Rectal smooth muscle tissue (tissue), 1 donor: Measurements from ENCODE around the gene DYNC2H1.

ENCODE experiments used
- H3K27ac ChIP-seq: one replicate; pipeline ENCODE4 v1.7.0; 2013; ENCODE audit warnings: low read depth, low read length, inconsistent platforms
- H3K27me3 ChIP-seq: one replicate; pipeline ENCODE4 v1.7.0; 2013; ENCODE audit warnings: low read length; ENCODE audit not compliant: control insufficient read depth, insufficient read depth
- H3K36me3 ChIP-seq: one replicate; pipeline ENCODE4 v1.7.0; 2013; ENCODE audit warnings: low read length; ENCODE audit not compliant: control insufficient read depth, insufficient read depth
- H3K4me1 ChIP-seq: one replicate; pipeline ENCODE4 v1.7.0; 2013; ENCODE audit warnings: low read length; ENCODE audit not compliant: control insufficient read depth, insufficient read depth
- H3K4me3 ChIP-seq: one replicate; pipeline ENCODE4 v1.7.0; 2013; ENCODE audit warnings: low read length
- H3K9ac ChIP-seq: one replicate; pipeline ENCODE4 v1.7.0; 2013; ENCODE audit warnings: low read length

DYNC2H1 gene

DNA sequence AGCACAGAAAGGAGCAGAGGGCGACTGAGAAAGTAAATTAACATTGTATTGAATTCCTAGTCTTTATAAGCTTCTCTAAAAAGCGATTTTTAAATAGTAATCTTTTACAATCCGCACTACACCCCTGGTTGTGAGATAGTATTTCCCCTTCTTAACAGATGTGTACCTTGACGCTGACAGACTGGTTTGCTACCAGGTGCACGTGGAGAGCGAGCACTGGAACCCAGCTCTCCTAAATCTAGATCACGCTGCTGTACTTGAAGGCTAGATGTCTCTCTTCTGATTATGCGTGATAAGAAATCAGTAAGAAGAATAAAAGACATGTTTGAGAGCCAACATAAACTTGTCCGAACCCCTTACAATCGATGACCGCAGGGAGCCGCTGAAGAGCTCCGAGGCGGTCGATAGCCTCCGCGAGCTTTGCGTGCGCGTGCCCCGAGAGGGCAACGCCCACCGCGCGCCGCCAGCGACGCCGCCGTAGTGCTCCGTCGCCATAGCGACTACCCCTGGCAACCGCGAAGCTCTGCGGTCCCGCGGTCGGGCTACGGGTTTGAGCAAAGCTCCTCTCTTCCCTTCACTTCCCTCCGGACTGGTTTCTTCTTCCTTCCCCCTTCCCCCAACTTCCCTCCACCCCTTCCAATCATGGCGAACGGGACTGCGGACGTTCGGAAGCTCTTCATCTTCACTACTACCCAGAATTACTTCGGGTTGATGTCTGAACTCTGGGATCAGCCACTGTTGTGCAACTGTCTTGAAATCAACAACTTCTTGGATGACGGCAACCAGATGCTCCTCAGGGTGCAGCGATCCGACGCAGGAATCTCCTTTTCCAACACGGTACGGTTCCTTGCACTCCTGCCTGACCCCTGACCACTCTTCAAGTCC, at the start of gene DYNC2H1:
TSS of gene DYNC2H1 (plus strand) at position 494 of the 885 bp plus-strand sequence. CDS start at position 643, 149 bp downstream.
- H3K27me3 ChIP-seq: no peaks in the 10 kb centered on the region
- peak within 1 kb of the TSS; percentile 73 for H3K4me3 ChIP-seq
- H3K9ac ChIP-seq: peak within 1 kb of the TSS; percentile 22
- peak within 1 kb of the TSS; percentile 71 for H3K27ac ChIP-seq
- H3K4me1 ChIP-seq: no peaks in the 10 kb centered on the region
- no peaks in the 10 kb centered on the region for H3K36me3 ChIP-seq

DNA sequence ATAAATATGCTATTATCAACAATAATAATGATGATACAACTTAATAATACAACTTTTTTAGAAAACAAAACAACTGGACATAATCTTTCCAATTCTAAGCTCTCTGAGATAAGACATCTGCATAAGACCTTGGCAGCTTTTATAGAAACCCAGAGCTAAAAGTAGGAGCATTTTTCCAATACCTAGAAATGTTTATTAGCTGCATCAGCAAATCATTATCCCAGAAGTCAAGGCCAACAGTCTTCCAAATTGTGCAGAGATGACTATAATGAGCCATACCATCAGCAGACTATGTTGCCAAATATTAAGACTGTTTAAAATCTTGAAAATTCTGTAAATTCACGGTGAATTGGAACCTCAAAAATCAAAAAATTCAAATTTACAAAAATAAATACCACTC, 47.6 kb upstream of the DYNC2H1 start:
- Histone ChIP-seq H3K4me1 (no peaks in the 10 kb centered on the region), H3K27ac (no peak overlapping the region), H3K36me3 (no peaks in the 10 kb centered on the region), H3K9ac (no peak overlapping the region), H3K4me3 (no peak overlapping the region), H3K27me3 (no peaks in the 10 kb centered on the region)

DNA sequence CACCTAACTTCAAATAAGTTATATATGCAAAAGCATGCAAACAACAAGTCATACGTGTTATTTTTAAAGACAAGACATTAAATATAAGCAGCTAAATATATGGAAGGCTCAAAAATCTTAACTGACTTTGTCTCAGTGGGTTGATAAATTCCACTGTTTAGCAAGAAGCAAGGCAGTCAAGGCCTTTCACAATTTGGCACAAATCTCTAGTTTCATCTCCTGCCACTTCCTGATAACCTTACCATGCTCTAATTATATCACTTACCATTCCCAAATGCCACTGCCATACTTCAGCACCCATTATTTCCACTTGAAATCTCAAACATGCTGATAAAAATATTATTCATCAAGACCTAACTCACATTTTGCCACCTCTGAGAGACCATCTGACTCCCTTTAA, 42.1 kb upstream of the DYNC2H1 start:
- no peak overlapping the region for H3K4me3 ChIP-seq
- no peaks in the 10 kb centered on the region for H3K27me3 ChIP-seq
- H3K36me3 ChIP-seq: no peaks in the 10 kb centered on the region
- H3K4me1 ChIP-seq: no peaks in the 10 kb centered on the region
- no peak overlapping the region for H3K27ac ChIP-seq
- H3K9ac ChIP-seq: no peak overlapping the region

- Histone ChIP-seq H3K4me1 (no peaks in the 10 kb centered on the region), H3K4me3 (no peak overlapping the region), H3K27me3 (no peaks in the 10 kb centered on the region), H3K9ac (no peak overlapping the region), H3K27ac (no peak overlapping the region), H3K36me3 (no peaks in the 10 kb centered on the region)
These were observed 39.9 kb upstream of the DYNC2H1 start for GRCh38 chr11:103069367-103069766.

DNA sequence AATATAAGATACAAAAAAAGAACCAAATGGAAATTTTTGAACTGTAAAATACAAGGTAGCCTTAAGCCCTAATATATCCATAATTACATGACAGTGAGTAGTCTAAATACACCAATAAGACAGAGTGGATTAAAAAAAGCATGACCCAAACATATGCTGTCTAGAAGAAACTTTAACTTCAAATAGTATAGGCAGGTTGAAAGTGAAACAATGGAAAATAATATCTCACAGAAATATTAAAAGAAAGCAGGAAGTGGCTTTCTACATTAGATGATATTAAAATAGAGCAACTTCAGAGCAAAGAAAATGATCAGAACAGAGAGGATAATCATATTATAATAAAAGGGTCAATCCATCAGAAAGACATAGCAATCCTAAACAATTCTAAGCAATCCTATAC, 39.1 kb upstream of the DYNC2H1 start:
- no peaks in the 10 kb centered on the region for H3K4me1 ChIP-seq
- no peak overlapping the region for H3K27ac ChIP-seq
- no peaks in the 10 kb centered on the region for H3K36me3 ChIP-seq
- H3K4me3 ChIP-seq: no peak overlapping the region
- no peak overlapping the region for H3K9ac ChIP-seq
- H3K27me3 ChIP-seq: no peaks in the 10 kb centered on the region

- no peak overlapping the region for H3K9ac ChIP-seq
- H3K27me3 ChIP-seq: no peaks in the 10 kb centered on the region
- H3K27ac ChIP-seq: no peak overlapping the region
- no peaks in the 10 kb centered on the region for H3K4me1 ChIP-seq
- H3K4me3 ChIP-seq: no peak overlapping the region
- no peaks in the 10 kb centered on the region for H3K36me3 ChIP-seq
These were observed 38.2 kb upstream of the DYNC2H1 start for GRCh38 chr11:103071008-103071407.

GRCh38 chr11:103076361-103076760, 32.9 kb upstream of the DYNC2H1 start:
- Histone ChIP-seq H3K27me3 (no peaks in the 10 kb centered on the region), H3K36me3 (peaks cover 5% of the 10 kb centered on the region), H3K4me3 (no peak overlapping the region), H3K4me1 (no peaks in the 10 kb centered on the region), H3K9ac (no peak overlapping the region), H3K27ac (no peak overlapping the region)

- H3K9ac ChIP-seq: no peak overlapping the region
- no peaks in the 10 kb centered on the region for H3K27me3 ChIP-seq
- H3K27ac ChIP-seq: no peak overlapping the region
- peaks cover 5% of the 10 kb centered on the region for H3K36me3 ChIP-seq
- H3K4me1 ChIP-seq: no peaks in the 10 kb centered on the region
- H3K4me3 ChIP-seq: no peak overlapping the region
These were observed 31.7 kb upstream of the DYNC2H1 start for GRCh38 chr11:103077554-103077953.

- H3K27me3 ChIP-seq: no peaks in the 10 kb centered on the region
- H3K27ac ChIP-seq: no peak overlapping the region
- H3K4me1 ChIP-seq: no peaks in the 10 kb centered on the region
These were observed 30.5 kb upstream of the DYNC2H1 start for GRCh38 chr11:103078710-103079109.

GRCh38 chr11:103079833-103080232, 29.4 kb upstream of the DYNC2H1 start:
- Histone ChIP-seq H3K36me3 (peaks cover 8% of the 10 kb centered on the region), H3K4me1 (no peaks in the 10 kb centered on the region), H3K9ac (no peak overlapping the region), H3K27me3 (no peaks in the 10 kb centered on the region), H3K27ac (no peak overlapping the region), H3K4me3 (no peak overlapping the region)

More at GRCh38 chr11:103078710-103079109, 30.5 kb upstream of the DYNC2H1 start:
- Histone ChIP-seq H3K36me3 (peaks cover 5% of the 10 kb centered on the region), H3K4me3 (no peak overlapping the region), H3K9ac (no peak overlapping the region)

DNA sequence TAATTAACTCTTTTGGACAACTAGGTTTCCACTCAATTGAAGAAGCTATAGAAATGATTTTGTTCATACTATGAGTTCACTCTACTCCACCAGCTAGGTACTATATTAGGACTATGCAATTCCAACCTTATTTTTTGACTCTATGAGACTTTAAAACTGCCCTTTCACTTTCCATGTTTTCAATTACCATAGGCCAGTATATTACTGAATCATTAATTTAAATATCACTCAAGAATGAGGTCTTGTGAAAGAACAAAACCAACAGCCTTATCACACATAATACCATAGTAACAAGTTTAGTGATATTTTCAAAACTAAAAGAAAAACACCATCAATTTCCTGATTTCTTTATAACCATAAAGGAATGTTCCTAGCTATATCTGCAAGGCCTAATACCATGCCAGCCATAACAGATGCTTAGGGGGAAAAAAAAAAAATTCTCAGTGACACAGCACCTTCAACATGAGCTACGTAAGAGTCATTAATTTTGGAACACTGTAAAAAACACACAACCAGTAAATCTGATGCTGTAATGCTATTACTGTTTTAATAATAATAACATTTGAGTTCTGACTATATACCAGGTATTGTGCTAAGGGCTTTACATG, 23.4 kb upstream of the DYNC2H1 start:
- Histone ChIP-seq H3K27me3 (no peaks in the 10 kb centered on the region), H3K4me1 (peaks cover 2% of the 10 kb centered on the region), H3K9ac (no peak overlapping the region), H3K36me3 (peaks cover 3% of the 10 kb centered on the region), H3K27ac (no peak overlapping the region), H3K4me3 (no peak overlapping the region)

- Histone ChIP-seq H3K36me3 (peaks cover 3% of the 10 kb centered on the region), H3K9ac (no peak overlapping the region), H3K4me3 (no peak overlapping the region), H3K27ac (no peak overlapping the region), H3K27me3 (no peaks in the 10 kb centered on the region), H3K4me1 (peaks cover 5% of the 10 kb centered on the region)
These were observed 22.8 kb upstream of the DYNC2H1 start for GRCh38 chr11:103086461-103086860.
